Prostate gland (tissue), 2 donors: ENCODE data around the gene MKRN1. TPM values are rescaled to one million over a fixed set of nuclear protein-coding genes. Genes with fewer than 3 reads are reported as not detected.

Source experiments
- DNase-seq: peaks from one replicate; pipeline ENCODE4 v3.0.0-alpha.2; 2019; ENCODE audit warnings: low spot score
- H3K27ac ChIP-seq, 2 donors: fragments of 200-600 bp; sonication (generic); 2 replicates each; pipeline ENCODE4 v1.5.1; 2017 to 2019
- H3K27me3 ChIP-seq: fragments of 200-600 bp; sonication (generic); replicated peaks from 2 replicates; pipeline ENCODE4 v1.5.1; 2019; ENCODE audit not compliant: insufficient read depth
- H3K36me3 ChIP-seq, 2 donors: fragments of 200-600 bp; sonication (generic); 1 replicate in 1 of 2; 2 replicates in 1 of 2; pipeline versions ENCODE4 v1.5.1 to v1.8.1; 2017 to 2019
- H3K4me1 ChIP-seq: fragments of 200-600 bp; sonication (generic); replicated peaks from 2 replicates; pipeline ENCODE4 v1.5.1; 2019
- H3K4me3 ChIP-seq, 2 donors: fragments of 200-600 bp; sonication (generic); 2 replicates each; pipeline ENCODE4 v1.5.1; 2017 to 2019
- H3K9me3 ChIP-seq: fragments of 200-600 bp; sonication (generic); 2 replicates; pipeline ENCODE4 v1.5.1; 2017
- CTCF ChIP-seq, 4 experiments: fragments of 200-600 bp in 2 of 4; fragments of 450-650 bp in 2 of 4; sonication (generic) in 2 of 4; IDR thresholded peaks; 1 replicate in 3 of 4; 2 replicates in 1 of 4; pipeline ENCODE4 v1.5.1; 2016 to 2019; ENCODE audit warnings: antibody characterized with exemption in 4 of 4, mild to moderate bottlenecking in 2 of 4, moderate library complexity in 2 of 4
- POLR2A ChIP-seq: fragments of 450-650 bp; IDR thresholded peaks from one replicate; pipeline ENCODE4 v1.6.1; 2016; ENCODE audit warnings: antibody characterized with exemption, mild to moderate bottlenecking
- POLR2AphosphoS5 ChIP-seq: sonication (generic); formaldehyde crosslinking; IDR thresholded peaks from one replicate; pipeline ENCODE4 v1.6.1; 2017; ENCODE audit warnings: antibody characterized with exemption
- WGBS: methylation state at CpG from one replicate; pipeline ENCODE4 v1.1.5; 2018; 5-methylcytosine and 5-hydroxymethylcytosine counted together
- intact Hi-C: fragments of 100-400 bp; cut with DNase I; formaldehyde crosslinking; loops from one replicate; pipeline ENCODE4 v1.14.2; 2022
- total RNA-seq, 2 donors: library from RNA; depleted of rRNA; stranded (reverse); fragments of >200 nt; gene quantifications; one replicate each; pipeline ENCODE4 v1.1.0, GENCODE V29; 2016

The MKRN1 gene
- total RNA-seq, 2 donors from 2014 or later, result 69.0 to 108 TPM

GRCh38 chr7:140519007-140519399, 39.7 kb upstream of the MKRN1 start:
- Histone ChIP-seq H3K27ac (peak overlapping the region; percentile 37 to 75), H3K9me3 (no peaks in the 10 kb centered on the region), H3K4me1 (no peaks in the 10 kb centered on the region), H3K4me3 (no peak overlapping the region), H3K27me3 (no peaks in the 10 kb centered on the region), H3K36me3 (no peaks in the 10 kb centered on the region)
- WGBS, result 41% methylated on average over 7 of the region's 7 CpGs
- intact Hi-C loops, result no loop called here
- DNase-seq, result no peak
- TF ChIP-seq POLR2A (no peak), CTCF (IDR thresholded peaks at IDR 0.05) (no peak), POLR2AphosphoS5 (no peak)

GRCh38 chr7:140518370-140519006, 39.2 kb upstream of the MKRN1 start:
- Histone ChIP-seq H3K36me3 (no peaks in the 10 kb centered on the region), H3K9me3 (no peaks in the 10 kb centered on the region), H3K4me1 (no peaks in the 10 kb centered on the region), H3K27ac (peak overlapping the region; percentile 37 to 75), H3K4me3 (no peak overlapping the region), H3K27me3 (no peaks in the 10 kb centered on the region)
- intact Hi-C loops, result loop anchor here (1.0 kb wide), 1 partner anchor 136 kb away; no protein-coding TSS in a partner anchor
- TF ChIP-seq POLR2A (no peak), POLR2AphosphoS5 (no peak), CTCF (IDR thresholded peaks at IDR 0.05) (no peak)
- no peak for DNase-seq
- 79% methylated on average over 15 of the region's 15 CpGs for WGBS

- Histone ChIP-seq H3K4me1 (no peaks in the 10 kb centered on the region), H3K4me3 (no peak overlapping the region), H3K36me3 (no peaks in the 10 kb centered on the region), H3K27ac (peak overlapping the region; percentile 37 to 75), H3K9me3 (no peaks in the 10 kb centered on the region), H3K27me3 (no peaks in the 10 kb centered on the region)
- 51% methylated on average over 29 of the region's 31 CpGs for WGBS
- DNase-seq, result peak; percentile 91
- intact Hi-C loops, result loop anchor here (1.0 kb wide), 1 partner anchor 137 kb away; no protein-coding TSS in a partner anchor
- TF ChIP-seq POLR2AphosphoS5 (peak; percentile 69), CTCF (IDR thresholded peaks at IDR 0.05) (peak; percentile 81 to 92 (median 88)), POLR2A (no peak)
These were observed 38.5 kb upstream of the MKRN1 start for GRCh38 chr7:140517546-140518369.

GRCh38 chr7:140512317-140513000, 33.2 kb upstream of the MKRN1 start:
- WGBS, result 28% methylated on average over 9 of the region's 9 CpGs
- DNase-seq, result peak; percentile 12
- no peak for TF ChIP-seq CTCF (IDR thresholded peaks at IDR 0.05)
- TF ChIP-seq POLR2A, result no peak
- TF ChIP-seq POLR2AphosphoS5, result no peak
- Histone ChIP-seq H3K36me3 (no peaks in the 10 kb centered on the region), H3K4me1 (no peaks in the 10 kb centered on the region), H3K9me3 (no peaks in the 10 kb centered on the region), H3K27me3 (no peaks in the 10 kb centered on the region), H3K27ac (no peak overlapping the region), H3K4me3 (no peak overlapping the region)
- intact Hi-C loops, result no loop called here
